ENCODE measurements around the gene COX6A2.

COX6A2 gene

DNA sequence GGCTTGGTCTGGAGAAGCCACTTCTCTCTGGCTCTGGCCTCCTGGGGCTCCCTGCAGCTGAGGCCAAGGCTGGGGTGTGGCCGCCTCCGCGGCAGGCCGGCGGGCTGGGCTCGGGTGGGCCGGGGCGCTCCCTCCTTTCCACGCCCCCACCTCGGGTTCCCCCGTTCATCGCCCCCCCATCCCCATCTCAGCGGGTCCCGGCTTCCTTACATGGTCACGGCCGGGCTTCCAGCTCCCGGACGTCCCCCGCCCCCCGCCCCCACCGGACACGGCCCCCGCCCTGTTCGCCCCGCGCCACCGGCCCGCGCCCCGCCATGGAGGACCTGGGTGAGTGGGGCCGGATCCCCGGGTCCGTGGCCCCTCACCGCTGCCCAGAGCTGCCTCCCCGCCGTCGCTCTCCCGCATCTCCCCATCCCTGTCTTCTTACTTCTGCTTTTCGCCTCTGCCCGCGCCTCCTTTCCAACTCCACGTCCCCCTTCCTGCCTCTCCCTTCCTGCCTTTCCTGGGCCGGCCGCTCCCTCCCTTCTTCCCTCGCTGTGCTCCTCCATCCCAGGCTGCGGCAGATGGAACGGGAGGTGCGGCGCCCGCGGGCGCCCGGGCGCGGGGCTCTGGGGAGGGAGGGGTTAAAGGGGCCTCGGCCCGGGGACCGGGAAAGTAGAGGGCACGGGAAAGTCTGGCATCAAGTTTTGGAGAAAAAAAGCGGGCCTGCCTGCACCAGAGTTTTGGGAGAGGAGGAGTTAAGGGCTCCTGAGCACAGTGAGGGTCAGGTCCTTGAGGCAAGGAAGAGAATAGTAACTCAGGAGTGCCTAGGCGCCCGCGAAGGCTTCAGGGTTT lies 43.9 kb upstream of the COX6A2 start, which contains the start of gene TGFB1I1:
Gene TGFB1I1 (plus strand): TSS at position 278 of the 834 bp plus-strand sequence. CDS start 37 bp downstream, at position 315.
- Histone ChIP-seq H3K27ac (peak within 1 kb of the TSS; percentile 66), H3K9ac (no peak within 1 kb of the TSS), H3K9me3 (ENCODE audit: control insufficient read depth, low read length) (no peaks in the 10 kb centered on the region), H3K4me2 (ENCODE audit: low read length) (peak within 1 kb of the TSS; percentile 72), H2AFZ (peak within 1 kb of the TSS; percentile 99), H3K27me3 (ENCODE audit: control insufficient read depth, insufficient read depth, low read length) (no peaks in the 10 kb centered on the region), H3K4me1 (peaks cover 14% of the 10 kb centered on the region), H3K36me3 (ENCODE audit: control insufficient read depth, insufficient read depth, low read length) (no peaks in the 10 kb centered on the region), H3K79me2 (no peaks in the 10 kb centered on the region), H3K4me3 (ENCODE audit: low read depth, low read length) (peak within 1 kb of the TSS; percentile 58)
- TF ChIP-seq CTCF (IDR thresholded peaks at IDR 0.05): no peak

GRCh38 chr16:31471241-31471874 lies 43.2 kb upstream of the COX6A2 start:
- H3K79me2 ChIP-seq: no peaks in the 10 kb centered on the region
- peak overlapping the region; percentile 39 for H3K4me3 ChIP-seq (ENCODE audit: low read depth, low read length)
- H3K9me3 ChIP-seq (ENCODE audit: control insufficient read depth, low read length): no peaks in the 10 kb centered on the region
- no peak overlapping the region for H3K9ac ChIP-seq
- peak overlapping the region; percentile 78 for H2AFZ ChIP-seq
- no peaks in the 10 kb centered on the region for H3K27me3 ChIP-seq (ENCODE audit: control insufficient read depth, insufficient read depth, low read length)
- TF ChIP-seq CTCF (IDR thresholded peaks at IDR 0.05): no peak
- H3K4me2 ChIP-seq (ENCODE audit: low read length): peak overlapping the region; percentile 62
- peaks cover 14% of the 10 kb centered on the region for H3K4me1 ChIP-seq
- H3K36me3 ChIP-seq (ENCODE audit: control insufficient read depth, insufficient read depth, low read length): no peaks in the 10 kb centered on the region
- peak overlapping the region; percentile 29 for H3K27ac ChIP-seq

DNA sequence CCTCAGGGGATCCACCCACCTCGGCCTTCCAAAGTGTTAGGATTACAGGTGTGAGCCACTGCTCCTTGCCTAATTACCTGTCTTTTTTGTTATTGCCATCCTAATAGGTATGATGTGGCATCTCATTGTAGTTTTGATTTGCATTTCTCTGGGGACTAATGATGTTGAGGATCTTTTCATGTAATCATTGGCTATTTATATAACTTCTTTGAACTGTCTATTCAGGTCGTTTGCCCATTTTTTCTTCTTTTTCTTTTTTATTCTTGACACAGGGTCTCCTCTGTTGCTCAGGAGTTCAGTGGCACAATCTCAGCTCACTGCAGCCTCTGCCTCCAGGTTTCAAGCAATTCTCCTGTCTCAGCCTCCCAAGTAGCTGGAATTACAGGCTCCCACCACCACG lies 42.5 kb upstream of the COX6A2 start:
- no peak overlapping the region for H2AFZ ChIP-seq
- H3K9ac ChIP-seq: no peak overlapping the region
- TF ChIP-seq CTCF (IDR thresholded peaks at IDR 0.05): no peak
- H3K4me2 ChIP-seq (ENCODE audit: low read length): no peak overlapping the region
- H3K79me2 ChIP-seq: no peaks in the 10 kb centered on the region
- no peaks in the 10 kb centered on the region for H3K36me3 ChIP-seq (ENCODE audit: control insufficient read depth, insufficient read depth, low read length)
- no peak overlapping the region for H3K27ac ChIP-seq
- H3K27me3 ChIP-seq (ENCODE audit: control insufficient read depth, insufficient read depth, low read length): no peaks in the 10 kb centered on the region
- no peaks in the 10 kb centered on the region for H3K9me3 ChIP-seq (ENCODE audit: control insufficient read depth, low read length)
- peaks cover 14% of the 10 kb centered on the region for H3K4me1 ChIP-seq
- H3K4me3 ChIP-seq (ENCODE audit: low read depth, low read length): no peak overlapping the region

GRCh38 chr16:31467858-31468257 lies 39.7 kb upstream of the COX6A2 start:
- TF ChIP-seq CTCF (IDR thresholded peaks at IDR 0.05): no peak
- Histone ChIP-seq H3K4me1 (peaks cover 10% of the 10 kb centered on the region), H3K9ac (no peak overlapping the region), H3K4me3 (ENCODE audit: low read depth, low read length) (no peak overlapping the region), H2AFZ (no peak overlapping the region), H3K4me2 (ENCODE audit: low read length) (no peak overlapping the region), H3K9me3 (ENCODE audit: control insufficient read depth, low read length) (no peaks in the 10 kb centered on the region), H3K79me2 (no peaks in the 10 kb centered on the region), H3K36me3 (ENCODE audit: control insufficient read depth, insufficient read depth, low read length) (no peaks in the 10 kb centered on the region), H3K27me3 (ENCODE audit: control insufficient read depth, insufficient read depth, low read length) (no peaks in the 10 kb centered on the region), H3K27ac (no peak overlapping the region)

Measured in parathyroid adenoma (tissue), 2 donors.